Hepatic stellate cell (primary cell): ENCODE results near the gene KANK4.
"Not testable (repeated sequence)": the region's sequence is repeated elsewhere in the genome, so short reads cannot be mapped to it uniquely, and the experiment has no call there.

Experiments
- DNase-seq: peaks from one replicate; pipeline ENCODE4 v3.0.0; 2011; ENCODE audit warnings: low spot score

KANK4 gene

GRCh38 chr1:62271134-62271533, 48.1 kb downstream of the KANK4 start:
- DNase-seq = no peak

- DNase-seq = no peak
Measured at GRCh38 chr1:62269851-62270495, 49.3 kb downstream of the KANK4 start.

DNA sequence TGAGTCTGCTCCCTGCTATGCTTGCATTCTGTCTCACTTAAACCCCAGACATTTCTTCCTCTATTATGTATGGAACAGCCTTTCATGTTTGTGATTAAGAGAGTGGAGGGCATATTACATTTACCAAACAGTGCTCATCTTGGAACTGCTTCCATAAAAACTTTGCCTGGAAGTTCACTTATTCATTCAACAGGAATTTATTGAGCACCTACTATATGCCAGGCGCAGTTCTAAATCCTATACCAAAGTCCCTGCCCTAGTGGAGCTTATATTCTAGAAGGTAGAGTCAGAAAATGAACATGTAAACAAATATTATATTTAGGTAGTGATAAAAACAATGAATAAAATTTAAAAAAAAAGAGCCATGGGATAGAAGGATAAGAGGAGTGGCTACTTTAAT, 49.8 kb downstream of the KANK4 start:
- no peak for DNase-seq

- no peak for DNase-seq
Measured at GRCh38 chr1:62268315-62268714, 50.9 kb downstream of the KANK4 start.

GRCh38 chr1:62265956-62266935, 53.0 kb downstream of the KANK4 start:
- DNase-seq = no peak

GRCh38 chr1:62263814-62264353, 55.4 kb downstream of the KANK4 start:
- no peak for DNase-seq

DNA sequence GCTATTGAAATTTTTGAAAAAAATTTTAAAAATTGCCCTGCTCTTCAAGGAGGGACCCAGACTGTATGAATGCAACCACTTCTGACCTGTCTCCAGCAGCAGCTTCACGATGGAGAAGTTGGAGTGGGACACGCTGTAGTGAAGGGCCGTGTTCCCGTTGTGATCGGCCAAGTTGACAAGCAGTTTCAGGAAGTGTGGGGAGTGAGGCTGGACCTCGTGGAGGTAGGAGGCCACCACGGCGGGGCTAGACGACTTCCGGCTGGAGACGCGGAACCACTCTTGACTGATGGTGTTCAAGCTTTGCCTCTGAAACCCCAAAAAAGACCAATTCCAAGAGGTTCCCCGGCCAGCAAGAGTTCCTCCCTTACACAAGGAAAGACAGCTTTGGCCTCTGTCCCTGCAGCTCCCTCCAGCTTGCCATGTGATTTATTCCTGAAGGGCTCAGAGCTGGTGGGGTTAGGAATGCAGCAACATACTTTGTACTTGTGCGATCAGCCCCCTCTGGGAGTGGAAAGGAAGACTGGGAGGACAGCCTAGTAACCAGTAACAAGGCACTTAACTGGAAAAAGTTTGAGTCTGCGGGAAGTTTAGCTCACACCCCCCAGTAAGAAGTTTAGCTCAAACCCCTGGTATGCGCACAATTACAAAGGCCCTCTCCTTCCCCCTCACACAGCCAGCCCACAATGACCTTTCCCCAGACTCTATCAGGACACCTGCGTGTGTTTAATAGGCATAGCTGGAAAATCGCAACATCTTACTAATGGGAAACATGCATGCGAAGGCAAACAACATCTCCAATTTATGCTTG, 56.0 kb downstream of the KANK4 start:
- no peak for DNase-seq

- DNase-seq = no peak
Measured at GRCh38 chr1:62260688-62261087, 58.5 kb downstream of the KANK4 start.

DNA sequence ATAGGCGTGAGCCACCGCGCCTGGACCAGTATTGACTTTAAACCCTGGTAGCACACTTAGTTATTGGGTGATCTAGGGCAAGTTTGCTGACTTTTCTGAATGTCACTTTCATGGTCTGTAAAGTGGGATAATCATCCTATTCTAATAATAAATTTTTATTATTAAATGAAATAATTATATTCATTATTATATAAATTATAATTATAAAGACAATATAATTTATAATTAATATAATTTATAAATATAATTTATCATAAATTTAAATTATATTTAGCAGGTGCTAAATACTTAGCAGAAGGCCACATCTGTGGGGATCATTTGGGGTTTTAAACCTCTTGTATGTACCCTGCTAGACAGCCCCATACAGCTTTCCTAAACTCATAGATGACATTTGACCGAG, 59.7 kb downstream of the KANK4 start:
- no peak for DNase-seq

GRCh38 chr1:62250126-62250726, 69.0 kb downstream of the KANK4 start:
- no peak for DNase-seq

GRCh38 chr1:62247391-62248168, 71.7 kb downstream of the KANK4 start:
- no peak for DNase-seq

- no peak for DNase-seq
Measured at GRCh38 chr1:62245201-62245600, 74.0 kb downstream of the KANK4 start.

DNA sequence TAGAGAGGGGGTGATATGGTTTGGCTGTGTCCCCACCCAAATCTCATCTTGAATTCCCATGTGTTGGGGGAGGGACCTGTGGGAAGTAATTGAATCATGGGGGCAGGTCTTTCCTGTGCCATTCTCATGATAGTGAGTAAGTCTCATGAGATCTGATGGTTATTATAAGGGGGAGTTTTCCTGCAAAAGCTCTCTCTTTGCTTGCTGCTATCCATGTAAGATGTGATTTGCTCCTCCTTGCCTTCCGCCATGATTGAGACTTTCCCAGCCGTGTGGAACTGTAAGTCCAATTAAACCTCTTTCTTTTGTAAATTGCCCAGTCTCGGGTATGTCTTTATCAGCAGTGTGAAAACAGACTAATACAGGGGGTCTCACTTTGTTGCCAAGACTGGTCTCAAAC, 74.9 kb downstream of the KANK4 start:
- DNase-seq = not testable (repeated sequence)

DNA sequence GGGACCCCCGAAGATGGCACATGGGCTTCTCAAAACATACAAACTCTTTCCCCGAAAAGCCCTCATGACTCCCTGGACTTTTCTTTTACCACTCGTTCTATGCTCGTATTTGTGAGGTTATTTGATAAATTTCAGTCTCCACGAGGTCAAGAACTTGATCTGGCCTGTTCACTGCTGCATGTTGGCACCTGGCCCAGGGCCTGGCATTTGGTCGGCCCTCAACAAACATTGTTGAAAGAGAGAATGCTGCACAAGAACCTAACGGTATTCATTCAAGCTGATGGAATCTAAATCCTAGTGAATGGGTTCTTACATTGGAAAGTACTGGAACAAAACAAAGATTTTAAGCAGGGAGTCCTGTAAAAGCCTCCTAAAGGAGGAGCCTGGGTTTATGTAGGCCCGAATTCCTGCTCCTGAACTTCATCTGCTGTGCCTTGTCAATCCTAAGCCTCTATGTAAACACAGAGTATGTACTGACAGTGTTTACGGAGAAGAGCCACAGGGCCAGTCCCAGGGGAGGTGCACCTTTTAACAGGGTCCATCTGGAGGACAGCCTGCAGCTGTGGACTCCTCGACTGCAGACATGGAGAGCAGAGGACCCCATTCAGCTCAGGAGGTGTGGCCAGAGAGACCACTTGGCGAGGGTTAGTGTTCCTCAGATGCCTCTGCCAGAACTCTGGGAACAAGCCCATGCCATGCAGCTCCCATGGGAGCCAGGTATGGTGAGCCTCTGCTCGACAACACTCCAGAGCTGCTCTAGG, 77.7 kb downstream of the KANK4 start:
- DNase-seq = no peak

GRCh38 chr1:62240651-62241370, 78.4 kb downstream of the KANK4 start:
- DNase-seq = no peak

DNA sequence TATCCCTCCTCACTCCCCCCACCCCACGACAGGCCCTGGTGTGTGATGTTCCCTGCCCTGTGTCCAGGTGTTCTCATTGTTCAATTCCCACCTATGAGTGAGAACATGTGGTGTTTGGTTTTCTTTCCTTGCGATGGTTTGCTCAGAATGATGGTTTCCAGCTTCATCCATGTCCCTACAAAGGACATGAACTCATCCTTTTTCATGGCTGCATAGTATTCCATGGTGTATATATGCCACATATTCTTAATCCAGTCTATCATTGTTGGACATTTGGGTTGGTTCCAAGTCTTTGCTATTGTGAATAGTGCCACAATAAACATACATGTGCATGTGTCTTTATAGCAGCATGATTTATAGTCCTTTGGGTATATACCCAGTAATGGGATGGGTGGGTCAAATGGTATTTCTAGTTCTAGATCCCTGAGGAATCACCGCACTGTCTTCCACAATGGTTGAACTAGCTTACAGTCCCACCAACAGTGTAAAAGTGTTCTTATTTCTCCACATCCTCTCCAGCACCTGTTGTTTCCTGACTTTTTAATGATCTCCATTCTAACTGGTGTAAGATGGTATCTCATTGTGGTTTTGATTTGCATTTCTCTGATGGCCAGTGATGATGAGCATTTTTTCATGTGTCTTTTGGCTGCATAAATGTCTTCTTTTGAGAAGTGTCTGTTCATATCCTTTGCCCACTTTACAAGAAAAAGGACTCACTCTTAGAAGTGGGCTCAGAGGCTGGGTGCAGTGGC, 79.4 kb downstream of the KANK4 start:
- not testable (repeated sequence) for DNase-seq

- DNase-seq = no peak
Measured at GRCh38 chr1:62238507-62238906, 80.7 kb downstream of the KANK4 start.

DNA sequence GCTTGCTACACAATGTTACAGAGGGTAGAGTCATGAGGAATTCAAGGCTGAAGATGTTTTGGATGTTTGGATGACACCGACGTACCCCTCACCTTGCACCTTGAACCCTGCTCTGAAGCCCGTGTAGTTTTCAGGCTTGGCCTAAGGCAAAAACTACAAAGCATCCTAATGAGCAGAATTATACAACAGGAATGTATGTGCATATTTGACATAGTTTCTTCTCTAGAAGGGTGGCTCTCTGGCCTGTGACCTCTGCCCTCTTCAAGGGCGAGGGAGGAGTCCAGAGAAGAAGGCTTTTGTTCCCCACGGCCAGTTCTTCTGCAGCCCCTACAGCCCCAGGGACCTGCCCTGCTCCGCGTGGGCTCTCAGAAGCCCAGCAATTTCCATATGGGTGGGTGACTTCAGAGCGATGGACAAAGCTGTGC, 81.3 kb downstream of the KANK4 start:
- no peak for DNase-seq

GRCh38 chr1:62237361-62237760, 81.9 kb downstream of the KANK4 start:
- DNase-seq = no peak
